Left ventricle myocardium inferior (tissue), 1 donor: ENCODE data around the gene IRF2BP1. TPM values are rescaled to one million over a fixed set of nuclear protein-coding genes. Genes with fewer than 3 reads are reported as not detected.

Experiments used
- DNase-seq: peaks from one replicate; pipeline ENCODE4 v3.0.0-alpha.2; 2020
- H3K27ac ChIP-seq: fragments of 200-600 bp; replicated peaks from 2 replicates; pipeline ENCODE4 v1.8.0; 2021
- H3K27me3 ChIP-seq: fragments of 200-600 bp; 2 replicates; pipeline ENCODE4 v1.8.0; 2021; ENCODE audit warnings: low read depth
- H3K36me3 ChIP-seq: fragments of 200-600 bp; 2 replicates; pipeline ENCODE4 v1.8.0; 2021
- H3K4me1 ChIP-seq: fragments of 200-600 bp; 2 replicates; pipeline ENCODE4 v1.8.0; 2021
- H3K4me3 ChIP-seq: fragments of 200-600 bp; 2 replicates; pipeline ENCODE4 v1.8.0; 2021; ENCODE audit warnings: mild to moderate bottlenecking, moderate library complexity
- H3K9me3 ChIP-seq: fragments of 200-600 bp; replicated peaks from 2 replicates; pipeline ENCODE4 v1.8.0; 2021
- intact Hi-C: fragments of 100-400 bp; cut with micrococcal nuclease; formaldehyde crosslinking; loops from one replicate; pipeline ENCODE4 v1.11.0; 2022
- total RNA-seq: library from RNA; stranded (reverse); fragmentation: NEBNext Ultra II Directional; extraction: Animal tissue kit (Norgen Biotek cat#: 25700); gene quantifications from one replicate; pipeline ENCODE4 v1.2.1, GENCODE V29; 2021
- TF ChIP-seq, protein P1 (sequence below): fragments of 200-600 bp; IDR thresholded peaks from 2 replicates; pipeline ENCODE4 v1.8.0; 2021; ENCODE audit warnings: antibody characterized with exemption, mild to moderate bottlenecking, borderline replicate concordance
- donor health status: DM: no; HTN: yes; CAD: no; lungs with severe emphysema.

The IRF2BP1 gene
- total RNA-seq, 1 donor from 2014 or later, result 18.5 TPM

DNA sequence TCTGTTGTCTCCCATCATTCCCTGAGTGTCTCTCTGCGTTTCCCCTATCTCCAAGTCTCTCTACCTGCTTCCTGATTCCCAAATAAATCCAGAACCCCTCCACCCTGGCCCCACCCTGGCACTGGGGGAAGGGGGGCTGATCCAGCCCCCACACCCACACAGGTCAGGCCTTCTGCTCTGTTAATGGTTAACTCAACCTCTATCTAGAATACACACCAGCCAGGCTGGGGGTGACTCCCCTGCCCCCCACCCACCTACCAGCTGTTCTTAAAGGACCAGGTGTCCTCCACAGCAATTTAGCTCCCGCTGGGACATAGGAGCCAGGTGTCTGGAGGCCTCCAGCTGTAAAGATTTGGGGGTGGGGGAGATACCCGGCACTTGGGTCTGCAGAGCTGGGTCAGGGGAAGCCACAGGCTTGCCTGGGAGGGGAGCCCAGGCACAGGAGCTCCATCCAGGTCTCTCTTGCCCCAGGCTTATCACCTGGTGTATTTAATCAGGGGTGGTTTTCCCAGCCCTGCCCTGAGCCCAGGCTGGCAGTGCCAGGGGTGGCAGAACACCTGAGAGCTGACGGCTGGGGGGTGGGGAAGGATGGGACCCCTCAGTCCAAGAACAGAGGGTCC is 3.9 kb downstream of the IRF2BP1 start:
- H3K4me1 ChIP-seq, result peaks cover 50% of the 10 kb centered on the region
- no peak for DNase-seq
- no peaks in the 10 kb centered on the region for H3K9me3 ChIP-seq
- no peak overlapping the region for H3K4me3 ChIP-seq
- peaks cover 10% of the 10 kb centered on the region for H3K36me3 ChIP-seq
- intact Hi-C loops, result no loop called here
- TF ChIP-seq, protein P1, sequence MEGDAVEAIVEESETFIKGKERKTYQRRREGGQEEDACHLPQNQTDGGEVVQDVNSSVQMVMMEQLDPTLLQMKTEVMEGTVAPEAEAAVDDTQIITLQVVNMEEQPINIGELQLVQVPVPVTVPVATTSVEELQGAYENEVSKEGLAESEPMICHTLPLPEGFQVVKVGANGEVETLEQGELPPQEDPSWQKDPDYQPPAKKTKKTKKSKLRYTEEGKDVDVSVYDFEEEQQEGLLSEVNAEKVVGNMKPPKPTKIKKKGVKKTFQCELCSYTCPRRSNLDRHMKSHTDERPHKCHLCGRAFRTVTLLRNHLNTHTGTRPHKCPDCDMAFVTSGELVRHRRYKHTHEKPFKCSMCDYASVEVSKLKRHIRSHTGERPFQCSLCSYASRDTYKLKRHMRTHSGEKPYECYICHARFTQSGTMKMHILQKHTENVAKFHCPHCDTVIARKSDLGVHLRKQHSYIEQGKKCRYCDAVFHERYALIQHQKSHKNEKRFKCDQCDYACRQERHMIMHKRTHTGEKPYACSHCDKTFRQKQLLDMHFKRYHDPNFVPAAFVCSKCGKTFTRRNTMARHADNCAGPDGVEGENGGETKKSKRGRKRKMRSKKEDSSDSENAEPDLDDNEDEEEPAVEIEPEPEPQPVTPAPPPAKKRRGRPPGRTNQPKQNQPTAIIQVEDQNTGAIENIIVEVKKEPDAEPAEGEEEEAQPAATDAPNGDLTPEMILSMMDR, result no peak
- peaks cover 6% of the 10 kb centered on the region for H3K27me3 ChIP-seq
- H3K27ac ChIP-seq, result no peak overlapping the region

DNA sequence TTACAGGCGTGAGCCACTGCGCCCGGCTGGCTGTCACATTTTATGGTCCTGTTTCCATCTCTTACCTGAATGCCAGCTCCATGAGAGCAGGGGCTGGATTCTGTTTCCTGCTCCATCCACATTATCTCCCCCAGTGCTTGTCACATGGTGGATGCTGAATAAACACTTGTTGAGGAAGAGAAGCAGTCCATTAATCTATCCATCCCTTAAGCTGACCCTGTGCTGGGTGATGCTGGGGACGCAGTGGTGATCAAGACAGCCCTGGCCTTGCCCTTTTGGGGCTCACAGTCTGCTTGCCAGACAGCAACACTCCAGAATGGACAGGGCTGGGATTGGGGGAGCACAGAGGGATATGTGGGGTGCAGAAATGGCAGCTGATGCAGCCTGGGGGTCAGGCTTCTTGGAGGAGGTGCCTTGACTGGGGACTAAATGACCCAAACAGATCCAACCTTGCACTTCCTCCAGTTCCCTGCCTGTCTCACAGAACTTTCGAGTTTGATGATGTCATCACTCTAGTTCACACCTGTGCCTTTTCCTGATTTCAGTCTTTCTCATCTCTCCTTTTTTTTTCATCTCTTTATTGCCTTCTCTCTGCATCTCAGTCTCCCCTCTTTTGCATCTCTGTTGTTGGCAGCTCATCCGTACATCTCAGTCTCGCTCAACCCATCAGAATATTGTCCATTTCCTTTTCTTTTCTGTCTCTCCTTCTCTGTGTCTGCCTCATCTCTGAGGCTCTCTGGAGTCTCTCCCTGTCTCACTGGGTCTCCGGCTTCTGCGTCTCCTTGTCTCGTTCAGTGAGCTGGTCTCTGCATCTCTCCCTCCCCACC is 4.6 kb downstream of the IRF2BP1 start:
- TF ChIP-seq, protein P1, result no peak
- peaks cover 10% of the 10 kb centered on the region for H3K36me3 ChIP-seq
- H3K9me3 ChIP-seq, result no peaks in the 10 kb centered on the region
- H3K27me3 ChIP-seq, result peaks cover 13% of the 10 kb centered on the region
- intact Hi-C loops, result no loop called here
- no peak for DNase-seq
- no peak overlapping the region for H3K27ac ChIP-seq
- H3K4me1 ChIP-seq, result peaks cover 53% of the 10 kb centered on the region
- no peak overlapping the region for H3K4me3 ChIP-seq

DNA sequence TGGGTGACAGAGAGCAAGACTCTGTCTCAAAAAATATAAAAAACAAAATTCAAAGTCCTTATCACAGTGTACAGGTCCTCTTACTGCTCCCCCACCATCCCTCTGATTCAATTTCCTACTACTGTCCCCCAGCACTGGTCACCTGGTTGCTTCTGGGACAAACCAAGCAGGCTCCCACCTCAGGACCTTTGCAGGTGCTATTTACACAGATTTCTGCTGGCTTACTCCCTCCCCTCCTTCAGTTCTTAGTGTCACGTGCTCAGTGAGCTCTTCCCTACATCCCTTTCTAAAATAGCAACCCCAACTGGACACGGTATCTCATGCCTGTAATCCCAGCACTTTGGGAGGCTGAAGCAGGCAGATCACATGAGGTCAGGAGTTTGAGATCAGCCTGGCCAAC is 6.0 kb downstream of the IRF2BP1 start:
- H3K27me3 ChIP-seq, result peaks cover 17% of the 10 kb centered on the region
- no peak for DNase-seq
- intact Hi-C loops, result no loop called here
- no peak overlapping the region for H3K27ac ChIP-seq
- H3K36me3 ChIP-seq, result peaks cover 10% of the 10 kb centered on the region
- no peak overlapping the region for H3K4me3 ChIP-seq
- TF ChIP-seq, protein P1, result no peak
- no peaks in the 10 kb centered on the region for H3K9me3 ChIP-seq
- peaks cover 43% of the 10 kb centered on the region for H3K4me1 ChIP-seq

DNA sequence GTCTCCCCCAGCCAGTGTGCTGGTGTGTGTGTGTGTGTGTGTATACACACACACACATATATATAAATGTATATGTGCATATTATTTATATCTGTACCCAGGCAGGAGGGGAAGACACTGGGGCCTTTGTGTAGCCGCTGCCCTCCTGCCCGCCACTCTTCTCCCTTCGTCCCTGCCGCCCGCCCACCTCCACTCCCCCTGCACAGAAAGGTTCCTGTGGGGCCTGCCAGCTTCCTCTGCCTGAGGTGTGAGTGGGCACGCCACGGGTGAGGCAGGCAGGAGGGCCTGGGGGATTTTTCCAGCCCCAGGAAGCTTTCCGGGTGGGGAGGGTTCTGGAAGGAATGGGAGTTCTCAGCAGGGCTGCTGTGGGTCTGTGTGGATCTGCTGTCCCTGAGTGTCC is 6.9 kb downstream of the IRF2BP1 start:
- no peak overlapping the region for H3K4me3 ChIP-seq
- intact Hi-C loops, result no loop called here
- H3K36me3 ChIP-seq, result peaks cover 3% of the 10 kb centered on the region
- no peaks in the 10 kb centered on the region for H3K9me3 ChIP-seq
- no peak for DNase-seq
- H3K27me3 ChIP-seq, result peaks cover 17% of the 10 kb centered on the region
- TF ChIP-seq, protein P1, result no peak
- peaks cover 34% of the 10 kb centered on the region for H3K4me1 ChIP-seq
- no peak overlapping the region for H3K27ac ChIP-seq

DNA sequence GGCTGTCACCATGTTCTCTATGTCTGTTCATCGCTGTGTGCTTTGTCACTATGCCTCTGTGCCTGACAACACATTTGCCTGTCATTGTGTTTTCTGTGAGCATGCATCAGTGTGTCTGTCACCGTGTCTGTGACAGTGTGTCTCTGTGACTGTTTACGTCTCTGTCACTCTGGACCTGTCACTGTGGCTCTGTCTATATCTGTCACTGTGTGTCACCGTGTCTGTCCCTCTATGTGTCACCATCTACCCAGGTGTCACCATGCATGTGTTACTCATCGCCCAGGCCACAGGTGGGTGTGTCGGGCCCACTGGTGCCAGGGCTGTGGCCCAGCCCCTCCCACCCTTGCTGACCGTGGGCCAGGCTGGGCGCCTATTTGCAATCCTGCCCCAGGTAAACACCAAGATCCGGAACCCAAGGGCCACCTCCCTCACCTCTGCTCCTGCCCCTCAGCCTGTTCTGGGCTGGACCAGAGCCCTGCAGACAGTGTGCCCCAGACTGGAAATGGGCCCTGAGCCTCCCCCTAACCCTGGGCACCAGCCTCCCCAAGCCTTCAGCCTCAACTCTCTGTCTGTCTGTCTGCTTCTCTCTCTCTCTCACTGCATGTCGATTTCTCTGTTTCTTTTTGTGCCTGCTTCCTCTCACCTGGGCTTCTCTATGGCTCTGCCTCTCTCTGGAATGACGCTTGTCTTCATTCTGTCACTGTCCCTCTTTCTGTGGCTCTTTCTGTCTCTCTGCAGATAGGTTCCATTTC is 7.7 kb downstream of the IRF2BP1 start:
- H3K4me1 ChIP-seq, result peaks cover 26% of the 10 kb centered on the region
- DNase-seq, result no peak
- no peaks in the 10 kb centered on the region for H3K36me3 ChIP-seq
- no peaks in the 10 kb centered on the region for H3K9me3 ChIP-seq
- H3K27me3 ChIP-seq, result peaks cover 17% of the 10 kb centered on the region
- no peak overlapping the region for H3K4me3 ChIP-seq
- TF ChIP-seq, protein P1, result no peak
- intact Hi-C loops, result no loop called here
- no peak overlapping the region for H3K27ac ChIP-seq
